Endothelial cell of umbilical vein (primary cell): ENCODE results near the gene ATP6V1B1. TPM values are rescaled to one million over a fixed set of nuclear protein-coding genes. Genes with fewer than 3 reads are reported as not detected.

Experiments
- BruUV-seq: library from RNA; stranded (reverse); fragments of 400-500 nt; replicated peaks from 2 replicates; lab custom pipeline; 2021; lab: Mats Ljungman, UMichigan
- CTCF ChIA-PET: fragments of 300-600, 350-600 bp; sonication (Branson Sonifier 250); formaldehyde crosslinking; loops from one replicate; lab custom pipeline; 2021; ENCODE audit warnings: antibody characterized with exemption, inconsistent platforms; lab: Charles Lee
- POLR2A ChIA-PET: fragments of 300-600, 350-600 bp; sonication (Branson Sonifier 250); formaldehyde crosslinking; loops from one replicate; lab custom pipeline; 2021; ENCODE audit warnings: antibody characterized with exemption, inconsistent platforms; lab: Charles Lee
- DNase-seq: peaks from one replicate; pipeline ENCODE4 v3.0.0-alpha.2; 2011; ENCODE audit warnings: low read depth, low spot score
- FAIRE-seq: peaks from 2 replicates; lab custom pipeline; 2011; peaks lifted over from hg19 to GRCh38; lab: Jason Lieb, UNC
- H2AFZ ChIP-seq: 2 replicates; pipeline ENCODE4 v1.6.0; 2012; ENCODE audit warnings: low read depth, low read length, control low read depth, inconsistent platforms
- H3K27ac ChIP-seq: 2 replicates; pipeline ENCODE4 v1.5.1; 2011; ENCODE audit warnings: low read depth, mild to moderate bottlenecking, control low read depth, low read length, moderate library complexity; ENCODE audit not compliant: insufficient read depth
- H3K27me3 ChIP-seq, 2 experiments: 2 replicates each; pipeline versions ENCODE4 v1.6.0 to v1.6.1; 2011; ENCODE audit warnings: low read length in 2 of 2, mixed read lengths in 1 of 2; ENCODE audit not compliant: control insufficient read depth in 2 of 2, insufficient read depth in 2 of 2
- H3K36me3 ChIP-seq, 2 experiments: 2 replicates in 1 of 2; 3 replicates in 1 of 2; pipeline ENCODE4 v1.5.1; 2011; ENCODE audit warnings: low read length in 2 of 2, mild to moderate bottlenecking in 1 of 2, moderate library complexity in 1 of 2; ENCODE audit not compliant: control insufficient read depth in 2 of 2, insufficient read depth in 2 of 2; ENCODE audit errors: extremely low read depth in 1 of 2
- H3K4me1 ChIP-seq: 3 replicates; pipeline ENCODE4 v1.5.1; 2011; ENCODE audit warnings: mild to moderate bottlenecking, low read length; ENCODE audit not compliant: control insufficient read depth, insufficient read depth; ENCODE audit errors: extremely low read depth
- H3K4me2 ChIP-seq: 2 replicates; pipeline ENCODE4 v1.6.1; 2011; ENCODE audit warnings: low read length, control low read depth, mixed read lengths; ENCODE audit not compliant: insufficient read depth
- H3K4me3 ChIP-seq, 3 experiments: fragments of 200-600 bp in 1 of 3; sonication (generic), shearing (Covaris generic) in 1 of 3; replicated peaks in 1 of 3; 2 replicates each; pipeline ENCODE4 v1.5.1; 2011 to 2016; ENCODE audit warnings: control low read depth in 3 of 3, low read length in 3 of 3, mild to moderate bottlenecking in 2 of 3, inconsistent platforms in 1 of 3, low read depth in 1 of 3, moderate library complexity in 1 of 3; ENCODE audit not compliant: insufficient read depth in 1 of 3
- H3K79me2 ChIP-seq: 2 replicates; pipeline ENCODE4 v1.6.0; 2012; ENCODE audit warnings: low read length, inconsistent platforms; ENCODE audit not compliant: control insufficient read depth, insufficient read depth
- H3K9ac ChIP-seq: replicated peaks from 2 replicates; pipeline ENCODE3; 2011; ENCODE audit warnings: low read length, control low read depth; ENCODE audit not compliant: insufficient read depth; ENCODE audit errors: extremely low read depth
- H3K9me1 ChIP-seq: replicated peaks from 3 replicates; pipeline ENCODE4 v1.6.0; 2011; ENCODE audit warnings: mild to moderate bottlenecking, low read length; ENCODE audit not compliant: control insufficient read depth, insufficient read depth; ENCODE audit errors: extremely low read depth
- H3K9me3 ChIP-seq: replicated peaks from 2 replicates; pipeline ENCODE4 v1.5.1; 2012; ENCODE audit warnings: low read length, inconsistent platforms; ENCODE audit not compliant: control insufficient read depth, insufficient read depth
- H4K20me1 ChIP-seq: replicated peaks from 2 replicates; pipeline ENCODE3; 2011; ENCODE audit warnings: mild to moderate bottlenecking, low read length; ENCODE audit not compliant: control insufficient read depth, insufficient read depth; ENCODE audit errors: extremely low read depth
- EZH2 ChIP-seq: IDR thresholded peaks from 2 replicates; pipeline ENCODE4 v1.6.1; 2012; ENCODE audit warnings: borderline replicate concordance, low read depth, mild to moderate bottlenecking, moderate library complexity, low read length, inconsistent platforms; ENCODE audit not compliant: severe bottlenecking
- FOS ChIP-seq: IDR thresholded peaks from 2 replicates; pipeline ENCODE4 v1.6.1; 2011; ENCODE audit warnings: mild to moderate bottlenecking, low read length, moderate library complexity, borderline replicate concordance; ENCODE audit not compliant: insufficient read depth
- GATA2 ChIP-seq: IDR thresholded peaks from 2 replicates; pipeline ENCODE4 v1.7.0; 2011; ENCODE audit warnings: low read depth, mild to moderate bottlenecking, moderate library complexity, mixed read lengths, low read length; ENCODE audit not compliant: insufficient read length, insufficient read depth
- JUN ChIP-seq: IDR thresholded peaks from 2 replicates; pipeline ENCODE4 v1.6.1; 2011; ENCODE audit warnings: borderline replicate concordance, low read depth; ENCODE audit not compliant: insufficient read length, insufficient read depth
- MYC ChIP-seq: IDR thresholded peaks from one replicate; pipeline ENCODE4 v1.6.1; 2011; ENCODE audit warnings: mild to moderate bottlenecking, low read depth, low read length
- POLR2A ChIP-seq: IDR thresholded peaks from 2 replicates; pipeline ENCODE4 v1.6.1; 2012; ENCODE audit warnings: low read depth, mild to moderate bottlenecking, control low read depth, low read length
- POLR2AphosphoS5 ChIP-seq: IDR thresholded peaks from 2 replicates; pipeline ENCODE4 v1.6.1; 2012; ENCODE audit warnings: low read depth, mild to moderate bottlenecking, control low read depth, low read length, moderate library complexity; ENCODE audit not compliant: insufficient read depth
- dilution Hi-C: fragments of 300-500 bp; cut with MboI; formaldehyde crosslinking; loops from one replicate; pipeline ENCODE4 v1.15.0; 2019; ENCODE audit warnings: low sequenced_read_pairs; ENCODE audit not compliant: extremely low pct_ligation_motif_present
- intact Hi-C: fragments of 100-400 bp; cut with micrococcal nuclease; formaldehyde crosslinking; loops from one replicate; pipeline ENCODE4 v1.10.0; 2022
- polyA plus RNA-seq, 4 experiments: library from polyadenylated mRNA; depleted of rRNA in 3 of 4; stranded (reverse) in 3 of 4; unstranded in 1 of 4; fragments of >200 nt; gene quantifications; 2 replicates each; pipeline versions ENCODE4 v1.2.1 to v1.2.3, GENCODE V29; 2011 to 2012; ENCODE audit warnings: missing spikeins in 1 of 4
- total RNA-seq: library from RNA; stranded (reverse); gene quantifications from 2 replicates; pipeline ENCODE4 v1.2.3, GENCODE V29; 2021
- TF ChIP-seq, protein P1 (sequence below), 2 donors: IDR thresholded peaks; 1 replicate in 1 of 2; 2 replicates in 1 of 2; pipeline ENCODE4 v1.5.1; 2011; ENCODE audit warnings: low read length in 2 of 2, mild to moderate bottlenecking in 2 of 2, moderate library complexity in 2 of 2, control low read depth in 1 of 2, inconsistent platforms in 1 of 2, low read depth in 1 of 2; ENCODE audit not compliant: insufficient read depth in 1 of 2; ENCODE audit errors: extremely low read depth in 1 of 2
- TF ChIP-seq, protein P2 (sequence below): IDR thresholded peaks from 2 replicates; pipeline ENCODE4 v1.6.1; 2011; ENCODE audit not compliant: insufficient read depth, insufficient read length

ATP6V1B1 gene
- total and polyA plus RNA-seq, 2 donors (not counting 3 experiments of a cell fraction or from before 2014, with no cell fraction given): 0.77 TPM; not detected in 1

DNA sequence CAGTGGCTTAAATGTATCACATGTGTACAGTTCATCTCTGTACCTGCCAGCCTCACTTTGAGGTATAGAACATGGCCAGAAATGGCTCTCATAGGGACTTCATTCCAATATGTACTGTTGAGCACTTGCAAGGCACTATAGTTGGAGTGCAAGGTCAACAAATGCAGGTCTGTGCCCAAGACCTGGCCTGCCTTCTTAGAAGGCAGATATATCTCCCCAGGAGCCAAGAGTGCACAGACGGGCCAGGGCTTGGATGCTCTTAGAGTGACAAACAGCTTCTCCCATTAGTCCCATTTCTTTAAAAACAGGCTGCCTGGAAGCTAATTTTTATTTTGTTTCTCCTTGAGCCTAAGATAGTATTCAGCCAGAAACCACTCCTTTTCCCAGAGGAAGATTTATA lies 51.7 kb downstream of the ATP6V1B1 start:
- intact Hi-C loops: no loop called here
- CTCF ChIA-PET: interaction anchor here (1.7 kb wide), 1 partner anchor 14 kb away, joined by 5 read pairs; no protein-coding TSS in a partner anchor

More for the DNA sequence above, 51.7 kb downstream of the ATP6V1B1 start:
- H3K36me3 ChIP-seq: peaks cover 4 to 28% of the 10 kb centered on the region in 2 experiments
- POLR2A ChIA-PET: no interaction called here
- no peaks in the 10 kb centered on the region for H3K27me3 ChIP-seq
- TF ChIP-seq JUN (no peak), FOS (no peak), EZH2 (no peak), GATA2 (no peak), POLR2AphosphoS5 (no peak), MYC (no peak), POLR2A (no peak)
- TF ChIP-seq, protein P1, sequence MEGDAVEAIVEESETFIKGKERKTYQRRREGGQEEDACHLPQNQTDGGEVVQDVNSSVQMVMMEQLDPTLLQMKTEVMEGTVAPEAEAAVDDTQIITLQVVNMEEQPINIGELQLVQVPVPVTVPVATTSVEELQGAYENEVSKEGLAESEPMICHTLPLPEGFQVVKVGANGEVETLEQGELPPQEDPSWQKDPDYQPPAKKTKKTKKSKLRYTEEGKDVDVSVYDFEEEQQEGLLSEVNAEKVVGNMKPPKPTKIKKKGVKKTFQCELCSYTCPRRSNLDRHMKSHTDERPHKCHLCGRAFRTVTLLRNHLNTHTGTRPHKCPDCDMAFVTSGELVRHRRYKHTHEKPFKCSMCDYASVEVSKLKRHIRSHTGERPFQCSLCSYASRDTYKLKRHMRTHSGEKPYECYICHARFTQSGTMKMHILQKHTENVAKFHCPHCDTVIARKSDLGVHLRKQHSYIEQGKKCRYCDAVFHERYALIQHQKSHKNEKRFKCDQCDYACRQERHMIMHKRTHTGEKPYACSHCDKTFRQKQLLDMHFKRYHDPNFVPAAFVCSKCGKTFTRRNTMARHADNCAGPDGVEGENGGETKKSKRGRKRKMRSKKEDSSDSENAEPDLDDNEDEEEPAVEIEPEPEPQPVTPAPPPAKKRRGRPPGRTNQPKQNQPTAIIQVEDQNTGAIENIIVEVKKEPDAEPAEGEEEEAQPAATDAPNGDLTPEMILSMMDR (IDR thresholded peaks at IDR 0.05; ENCODE audit: extremely low read depth in 1 of 2, insufficient read depth in 1 of 2, low read depth in 1 of 2, low read length in 2 of 2): no peak
- TF ChIP-seq, protein P2, sequence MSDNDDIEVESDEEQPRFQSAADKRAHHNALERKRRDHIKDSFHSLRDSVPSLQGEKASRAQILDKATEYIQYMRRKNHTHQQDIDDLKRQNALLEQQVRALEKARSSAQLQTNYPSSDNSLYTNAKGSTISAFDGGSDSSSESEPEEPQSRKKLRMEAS: no peak
- no peak overlapping the region for H3K4me2 ChIP-seq
- no peaks in the 10 kb centered on the region for H3K79me2 ChIP-seq
- no peaks in the 10 kb centered on the region for H4K20me1 ChIP-seq
- H3K4me3 ChIP-seq: no peak overlapping the region
- no peak overlapping the region for H2AFZ ChIP-seq
- no peak overlapping the region for H3K27ac ChIP-seq
- no peaks in the 10 kb centered on the region for H3K9me1 ChIP-seq
- FAIRE-seq: no peak
- no peaks in the 10 kb centered on the region for H3K9me3 ChIP-seq
- BruUV-seq: no TSS peak
- no peak for DNase-seq
- H3K4me1 ChIP-seq: no peaks in the 10 kb centered on the region
- no peak overlapping the region for H3K9ac ChIP-seq
- dilution Hi-C loops: no loop called here
